Heart right ventricle (tissue), 16 donors: ENCODE results near the gene FANCC. TPM values are rescaled to one million over a fixed set of nuclear protein-coding genes. Genes with fewer than 3 reads are reported as not detected.

Experiments used
- ATAC-seq, 8 donors: fragments of 200-7000 bp; cut with Tn5 transposase; one replicate each; pipeline ENCODE4 v1.9.1; 2020; ENCODE audit warnings: mild to moderate bottlenecking in 8 of 8, moderate library complexity in 8 of 8, moderate number of reproducible peaks in 1 of 8
- DNase-seq, 2 donors: peaks; one replicate each; pipeline ENCODE4 v3.0.0-alpha.2; 2020
- H3K27ac ChIP-seq, 10 donors: fragments of 200-600 bp; sonication (generic) in 2 of 10; one replicate each; pipeline versions ENCODE4 v1.5.0 to v1.8.0; 2020 to 2022; ENCODE audit warnings: mild to moderate bottlenecking in 3 of 10
- H3K27me3 ChIP-seq, 7 donors: fragments of 200-600 bp; one replicate each; pipeline ENCODE4 v1.8.0; 2021 to 2022; ENCODE audit warnings: mild to moderate bottlenecking in 2 of 7
- H3K36me3 ChIP-seq, 9 donors: fragments of 200-600 bp; sonication (generic) in 1 of 9; one replicate each; pipeline versions ENCODE4 v1.5.0 to v1.8.0; 2020 to 2022; ENCODE audit warnings: mild to moderate bottlenecking in 2 of 9
- H3K4me1 ChIP-seq, 9 donors: fragments of 200-600 bp; sonication (generic) in 1 of 9; one replicate each; pipeline versions ENCODE4 v1.5.0 to v1.8.0; 2020 to 2022; ENCODE audit warnings: mild to moderate bottlenecking in 4 of 9
- H3K4me3 ChIP-seq, 10 donors: fragments of 200-600 bp; sonication (generic) in 2 of 10; one replicate each; pipeline versions ENCODE4 v1.5.0 to v1.8.0; 2020 to 2022; ENCODE audit warnings: mild to moderate bottlenecking in 7 of 10, moderate library complexity in 2 of 10
- H3K9me3 ChIP-seq, 11 donors: fragments of 200-600 bp in 10 of 11; sonication (generic) in 2 of 11; one replicate each; pipeline versions ENCODE4 v1.5.0 to v1.8.0; 2013 to 2022; ENCODE audit warnings: mild to moderate bottlenecking in 2 of 11, control low read depth in 1 of 11, moderate library complexity in 1 of 11
- CTCF ChIP-seq, 9 donors: fragments of 200-600 bp; sonication (generic) in 2 of 9; IDR thresholded peaks; one replicate each; pipeline versions ENCODE4 v1.5.0 to v1.8.0; 2021 to 2022; ENCODE audit warnings: antibody characterized with exemption in 9 of 9, mild to moderate bottlenecking in 5 of 9, moderate library complexity in 1 of 9
- WGBS, 2 donors: extraction: QIAGEN DNeasy Blood & Tissue Kit; methylation state at CpG; one replicate each; pipeline ENCODE4 v1.1.7; 2013; ENCODE audit warnings: inconsistent platforms in 1 of 2; 5-methylcytosine and 5-hydroxymethylcytosine counted together
- intact Hi-C, 10 donors: fragments of 100-400 bp; cut with DNase I; formaldehyde crosslinking; loops; one replicate each; pipeline versions ENCODE4 v1.11.1 to v1.14.2; 2022
- polyA plus RNA-seq, 2 donors: library from polyadenylated mRNA; stranded (reverse); fragments of 200-250 nt; gene quantifications; one replicate each; pipeline ENCODE4 v1.2.3, GENCODE V29; 2013
- total RNA-seq, 10 donors: library from RNA; stranded (reverse); fragmentation: NEBNext Ultra II Directional in 3 of 10; extraction: Animal tissue kit (Norgen Biotek cat#: 25700) in 3 of 10; gene quantifications; one replicate each; pipeline versions ENCODE4 v1.2.1 to v1.2.4, GENCODE V29; 2021 to 2023
- donor health status: Arrhythmogenic right ventricular cardiomyopathy.
- donor health status: ischemic (EF 13 %, LVEDD 7.1; RV severe dilation, severe dysfunction).
- donor health status: healthy with polysubstance abuse.
- donor health status: DM: no; HTN: yes; CAD: no.
- donor health status: DM: no; HTN: no; CAD: no.
- donor health status: ischemic (EF 25% LVEDD 6.9; RV normal size, moderate dysfunction).
- donor health status: ischemic (EF 25% LVEDD 5.7; RV mildly dilated, moderate dysfunction).
- donor health status: healthy.
- donor health status: DM: yes; HTN: yes; CAD: no.
- donor health status: Ischemic cardiomyopathy.
- donor health status: ischemic (EF 35%, LVEDD 5.7; RV mildly dilated, moderate dysfunction).
- donor health status: nonischemic (EF 11% LVEDD 7.7; RV severe dilation, severe dysfunction).
- donor health status: DM: yes; HTN: yes; CAD: no.
- donor health status: PGD.
- donor health status: ischemic (EF 29% LVEDD 5.4; RV normal size, mild dysfunction).
- donor health status: nonischemic (EF 23%, LVEDD 6.1; RV moderate dilation, normal function).

The FANCC gene
- total and polyA plus RNA-seq, 12 donors: 2.9 to 6.8 (median 4.3) TPM

GRCh38 chr9:95089257-95090022 is 228.1 kb downstream of the FANCC start:
- Histone ChIP-seq H3K27me3 (no peaks in the 10 kb centered on the region), H3K36me3 (peaks cover 0 to 62% (median 29%) of the 10 kb centered on the region in 9 donors), H3K4me3 (no peak overlapping the region), H3K27ac (peak overlapping the region; percentile 16 to 88 (median 80)), H3K9me3 (no peaks in the 10 kb centered on the region), H3K4me1 (peaks cover 40 to 100% (median 94%) of the 10 kb centered on the region in 9 donors)
- 77 to 79% methylated on average over 16 of the region's 16 CpGs for WGBS, 2 donors
- intact Hi-C loops: loop anchor here in 6 of 10 donors (2.0 to 10.0 kb wide), 6 partner anchors 33 to 157 kb away; no protein-coding TSS in a partner anchor
- no peak for TF ChIP-seq CTCF (IDR thresholded peaks at IDR 0.05)
- DNase-seq: no peak
- no peak for ATAC-seq

GRCh38 chr9:95088421-95089161 is 228.9 kb downstream of the FANCC start:
- Histone ChIP-seq H3K36me3 (peaks cover 0 to 66% (median 31%) of the 10 kb centered on the region in 9 donors), H3K4me1 (peaks cover 40 to 100% (median 94%) of the 10 kb centered on the region in 9 donors), H3K27me3 (no peaks in the 10 kb centered on the region), H3K27ac (peak overlapping the region; percentile 19 to 88 (median 80)), H3K9me3 (no peaks in the 10 kb centered on the region), H3K4me3 (no peak overlapping the region)
- TF ChIP-seq CTCF (IDR thresholded peaks at IDR 0.05): no peak
- 73 to 83% methylated on average over 26 of the region's 26 CpGs for WGBS, 2 donors
- intact Hi-C loops: loop anchor here in 3 of 10 donors (10.0 kb wide), 3 partner anchors 54 to 74 kb away; no protein-coding TSS in a partner anchor
- DNase-seq: no peak
- no peak for ATAC-seq

GRCh38 chr9:95087659-95088242 is 229.8 kb downstream of the FANCC start:
- no peaks in the 10 kb centered on the region for H3K27me3 ChIP-seq
- intact Hi-C loops: loop anchor here in 3 of 10 donors (10.0 kb wide), 3 partner anchors 53 to 73 kb away; no protein-coding TSS in a partner anchor
- no peak overlapping the region for H3K4me3 ChIP-seq
- WGBS, 2 donors: 67 to 72% methylated on average over 9 of the region's 9 CpGs
- H3K9me3 ChIP-seq: no peaks in the 10 kb centered on the region
- peak in 4 of 9 donors; percentile 12 to 33 (median 30) for TF ChIP-seq CTCF (IDR thresholded peaks at IDR 0.05)
- H3K4me1 ChIP-seq: peaks cover 37 to 100% (median 91%) of the 10 kb centered on the region in 9 donors
- ATAC-seq: no peak
- peak overlapping the region in 5 of 10 donors; percentile 18 to 86 (median 79) for H3K27ac ChIP-seq
- no peak for DNase-seq
- H3K36me3 ChIP-seq: peaks cover 0 to 74% (median 37%) of the 10 kb centered on the region in 9 donors

- no peak for DNase-seq
- ATAC-seq: no peak
- intact Hi-C loops: loop anchor here in 3 of 10 donors (10.0 kb wide), 3 partner anchors 52 to 72 kb away; no protein-coding TSS in a partner anchor
- Histone ChIP-seq H3K9me3 (no peaks in the 10 kb centered on the region), H3K27me3 (no peaks in the 10 kb centered on the region), H3K4me1 (peaks cover 34 to 100% (median 91%) of the 10 kb centered on the region in 9 donors), H3K4me3 (no peak overlapping the region), H3K36me3 (peaks cover 0 to 86% (median 43%) of the 10 kb centered on the region in 9 donors), H3K27ac (peak overlapping the region in 8 of 10 donors; percentile 36 to 86 (median 62))
- TF ChIP-seq CTCF (IDR thresholded peaks at IDR 0.05): no peak
- WGBS, 2 donors: 73% methylated on average over 8 of the region's 8 CpGs
Measured at GRCh38 chr9:95086564-95086955, 230.9 kb downstream of the FANCC start.
